Lung microvascular endothelial cell (primary cell): ENCODE measurements around the gene WFDC9. TPM values are rescaled to one million over a fixed set of nuclear protein-coding genes. Genes with fewer than 3 reads are reported as not detected.
A peak's percentile ranks its signal among the peaks of the same experiment; 100 is the strongest.
"Not testable (repeated sequence)": the region's sequence is repeated elsewhere in the genome, so short reads cannot be mapped to it uniquely, and the experiment has no call there.

Experiments
- DNase-seq, 2 donors: peaks; one replicate each; pipeline versions ENCODE4 v3.0.0 to v3.0.0-alpha.2; 2010; ENCODE audit warnings: low read depth in 2 of 2
- total RNA-seq: library from RNA; depleted of rRNA; stranded (reverse); fragments of >200 nt; gene quantifications from 2 replicates; pipeline ENCODE4 v1.2.1, GENCODE V29; 2014

Gene WFDC9
- total RNA-seq, result not detected in 2 replicates

GRCh38 chr20:45631184-45631583 lies at the start of gene WFDC9:
Gene WFDC9 (minus strand): TSS chr20:45631284. CDS start chr20:45610181, 21,103 bp downstream.
- DNase-seq, result no peak

- no peak for DNase-seq
Measured at GRCh38 chr20:45679650-45680049, 48.6 kb upstream of the WFDC9 start.

- no peak for DNase-seq
Measured at GRCh38 chr20:45672765-45673164, 41.7 kb upstream of the WFDC9 start.

GRCh38 chr20:45670139-45670538 lies 39.1 kb upstream of the WFDC9 start, which contains the start of gene WFDC11:
Gene WFDC11 (minus strand): TSS chr20:45670239. CDS start chr20:45650600, 19,639 bp downstream.
- no peak for DNase-seq

GRCh38 chr20:45657038-45657437 lies 26.0 kb upstream of the WFDC9 start:
- not testable (repeated sequence) for DNase-seq

- DNase-seq, result not testable (repeated sequence)
Measured at GRCh38 chr20:45651726-45652125, 20.6 kb upstream of the WFDC9 start.

- no peak for DNase-seq
Measured at GRCh38 chr20:45649312-45649863, 18.3 kb upstream of the WFDC9 start.

GRCh38 chr20:45647441-45648050 lies 16.5 kb upstream of the WFDC9 start:
- no peak for DNase-seq

- no peak for DNase-seq
Measured at GRCh38 chr20:45646875-45647274, 15.8 kb upstream of the WFDC9 start.

- not testable (repeated sequence) for DNase-seq
Measured at GRCh38 chr20:45645869-45646268, 14.8 kb upstream of the WFDC9 start.

GRCh38 chr20:45641076-45641475 lies 10.0 kb upstream of the WFDC9 start:
- not testable (repeated sequence) for DNase-seq

- no peak for DNase-seq
Measured at GRCh38 chr20:45639687-45640086, 8.6 kb upstream of the WFDC9 start.

GRCh38 chr20:45636513-45636912 lies 5.4 kb upstream of the WFDC9 start:
- no peak for DNase-seq

- no peak for DNase-seq
Measured at GRCh38 chr20:45630371-45630770, 713 bp downstream of the WFDC9 start.

- DNase-seq, result peak in 1 of 2 donors; percentile 58
Measured at GRCh38 chr20:45629496-45630100, 1.5 kb downstream of the WFDC9 start, which contains the start of gene WFDC10A. Gene WFDC10A (plus strand): TSS chr20:45629739. CDS start chr20:45629814, 75 bp downstream.

- no peak for DNase-seq
Measured at GRCh38 chr20:45626540-45626939, 4.5 kb downstream of the WFDC9 start.

GRCh38 chr20:45621593-45621992 lies 9.5 kb downstream of the WFDC9 start:
- no peak for DNase-seq

- DNase-seq, result no peak
Measured at GRCh38 chr20:45617591-45617990, 13.5 kb downstream of the WFDC9 start.

GRCh38 chr20:45612314-45612713 lies 18.8 kb downstream of the WFDC9 start:
- no peak for DNase-seq

- no peak for DNase-seq
Measured at GRCh38 chr20:45611054-45611453, 20.0 kb downstream of the WFDC9 start.

- DNase-seq, result no peak
Measured at GRCh38 chr20:45607810-45608209, 23.3 kb downstream of the WFDC9 start.

- no peak for DNase-seq
Measured at GRCh38 chr20:45595235-45595634, 35.8 kb downstream of the WFDC9 start.

- no peak for DNase-seq
Measured at GRCh38 chr20:45593498-45593897, 37.6 kb downstream of the WFDC9 start.
